ENCODE data around the gene ATL1. TPM values are rescaled to one million over a fixed set of nuclear protein-coding genes. Genes with fewer than 3 reads are reported as not detected.

Gene ATL1
- total and polyA plus RNA-seq, 2 of the 4 experiments (the other 2 are of a cell fraction): 6.0 to 12.2 TPM

- H2AK9ac ChIP-seq (replicated peaks; ENCODE audit: low read depth, low read length, poor library complexity): no peak overlapping the region
- dilution Hi-C loops (cut with HindIII; ENCODE audit: low sequenced_read_pairs, unreplicated experiment) (no loop called here), in situ Hi-C loops (cut with MboI; ENCODE audit: low sequenced_read_pairs) (no loop called here), intact Hi-C loops (cut with micrococcal nuclease) (no loop called here)
- no CpG with 5 or more reads among the region's 1 CpG for WGBS, 2 experiments (ENCODE audit: extremely low coverage in 2 of 2, insufficient read length in 1 of 2)
- ATAC-seq (ENCODE audit: low read depth) (no peak), DNase-seq (no peak)
- H3K4me1 ChIP-seq (ENCODE audit: control insufficient read depth, insufficient read depth, low read length): no peaks in the 10 kb centered on the region
- H3K14ac ChIP-seq (replicated peaks; ENCODE audit: low read depth, low read length): no peak overlapping the region
- H3K4ac ChIP-seq (ENCODE audit: low read depth, low read length): no peak overlapping the region
- no peak overlapping the region for H3K18ac ChIP-seq (ENCODE audit: low read depth, low read length)
- H2BK5ac ChIP-seq (ENCODE audit: low read depth, low read length, poor library complexity, severe bottlenecking): no peak overlapping the region
- no peak overlapping the region for H3K9ac ChIP-seq (ENCODE audit: low read depth, low read length)
- no peaks in the 10 kb centered on the region for H3K9me3 ChIP-seq (ENCODE audit: control insufficient read depth, insufficient read depth, low read length)
- H4K5ac ChIP-seq (ENCODE audit: low read depth, low read length): no peak overlapping the region
- no peak overlapping the region for H3K4me3 ChIP-seq (ENCODE audit: insufficient read depth, low read depth, low read length)
- H4K20me1 ChIP-seq (ENCODE audit: insufficient read depth, low read length): no peaks in the 10 kb centered on the region
- H2AFZ ChIP-seq (replicated peaks; ENCODE audit: low read length, poor library complexity): no peak overlapping the region
- ChIA-PET POLR2A (ENCODE audit: unreplicated experiment) (no interaction called here), CTCF (no interaction called here)
- no peak overlapping the region for H3K27ac ChIP-seq (ENCODE audit: insufficient read depth, low read length)
- H4K91ac ChIP-seq (ENCODE audit: insufficient read depth, low read depth, low read length): no peak overlapping the region
- TF ChIP-seq CEBPB (IDR thresholded peaks at IDR 0.05; ENCODE audit: low read depth, low read length) (no peak), MAFK (IDR thresholded peaks at IDR 0.05; ENCODE audit: low read depth, low read length) (no peak), POLR2A (IDR thresholded peaks at IDR 0.05; ENCODE audit: low read depth, low read length) (no peak), RCOR1 (IDR thresholded peaks at IDR 0.05; ENCODE audit: insufficient replicate concordance, low read length) (no peak), BHLHE40 (IDR thresholded peaks at IDR 0.05; ENCODE audit: low read depth, low read length) (no peak), CHD1 (IDR thresholded peaks at IDR 0.05; ENCODE audit: low read depth, low read length) (no peak), RAD21 (IDR thresholded peaks at IDR 0.05; ENCODE audit: low read length) (no peak), ELK1 (IDR thresholded peaks at IDR 0.05; ENCODE audit: borderline replicate concordance, low read depth, low read length) (no peak), FOS (IDR thresholded peaks at IDR 0.05; ENCODE audit: low read depth, low read length) (no peak), USF2 (IDR thresholded peaks at IDR 0.05; ENCODE audit: low read depth, low read length) (no peak), MAZ (IDR thresholded peaks at IDR 0.05; ENCODE audit: borderline replicate concordance, low read depth, low read length) (no peak), CTCF (conservative IDR thresholded peaks at IDR 0.05; ENCODE audit: low read depth, low read length) (no peak), RFX5 (IDR thresholded peaks at IDR 0.05; ENCODE audit: low read depth, low read length) (no peak), NFE2L2 (IDR thresholded peaks at IDR 0.05; ENCODE audit: low read depth, low read length) (no peak), SMC3 (IDR thresholded peaks at IDR 0.05; ENCODE audit: low read depth, low read length) (no peak), MXI1 (IDR thresholded peaks at IDR 0.05; ENCODE audit: borderline replicate concordance, low read depth, low read length) (no peak)
- no TSS peak for BruUV-seq (replicated peaks)
- H3K9me1 ChIP-seq (ENCODE audit: insufficient read depth, low read length): no peaks in the 10 kb centered on the region
- H2BK120ac ChIP-seq (ENCODE audit: low read depth, low read length): no peak overlapping the region
- no peak overlapping the region for H4K8ac ChIP-seq (ENCODE audit: low read depth in 2 of 2, low read length in 2 of 2)
- H3K4me2 ChIP-seq (ENCODE audit: low read depth, low read length): no peak overlapping the region
- no peak overlapping the region for H2AK5ac ChIP-seq (ENCODE audit: low read depth, low read length)
- no peaks in the 10 kb centered on the region for H3K27me3 ChIP-seq (ENCODE audit: control insufficient read depth, insufficient read depth, low read length)
- no peak overlapping the region for H3K23ac ChIP-seq (ENCODE audit: low read depth, low read length)
- H3K79me1 ChIP-seq (ENCODE audit: low read depth in 1 of 2, low read length in 2 of 2): 0 out of 4 replicates have a peak, but pooled peaks cover 0 to under 1% of the 10 kb centered on the region in 2 experiments
- H2BK20ac ChIP-seq (ENCODE audit: low read depth, low read length): no peak overlapping the region
- no peak overlapping the region for H3K56ac ChIP-seq (ENCODE audit: extremely low read depth, insufficient read depth, low read length)
- H2BK15ac ChIP-seq (ENCODE audit: low read depth, low read length): no peak overlapping the region
- H3K36me3 ChIP-seq (ENCODE audit: control insufficient read depth, insufficient read depth, low read length): peaks cover 1% of the 10 kb centered on the region; the same call in 1 of the 2 replicates
These were observed 63.0 kb downstream of the ATL1 start for GRCh38 chr14:50622978-50623377.

Measured in IMR-90 (cell line).